ENCODE data around the gene SNRNP70. TPM values are rescaled to one million over a fixed set of nuclear protein-coding genes. Genes with fewer than 3 reads are reported as not detected.

The SNRNP70 gene
- total and polyA plus RNA-seq, 2 of the 13 experiments (the other 11 are each of a cell fraction or from before 2014, with no cell fraction given), result 150 to 210 TPM

DNA sequence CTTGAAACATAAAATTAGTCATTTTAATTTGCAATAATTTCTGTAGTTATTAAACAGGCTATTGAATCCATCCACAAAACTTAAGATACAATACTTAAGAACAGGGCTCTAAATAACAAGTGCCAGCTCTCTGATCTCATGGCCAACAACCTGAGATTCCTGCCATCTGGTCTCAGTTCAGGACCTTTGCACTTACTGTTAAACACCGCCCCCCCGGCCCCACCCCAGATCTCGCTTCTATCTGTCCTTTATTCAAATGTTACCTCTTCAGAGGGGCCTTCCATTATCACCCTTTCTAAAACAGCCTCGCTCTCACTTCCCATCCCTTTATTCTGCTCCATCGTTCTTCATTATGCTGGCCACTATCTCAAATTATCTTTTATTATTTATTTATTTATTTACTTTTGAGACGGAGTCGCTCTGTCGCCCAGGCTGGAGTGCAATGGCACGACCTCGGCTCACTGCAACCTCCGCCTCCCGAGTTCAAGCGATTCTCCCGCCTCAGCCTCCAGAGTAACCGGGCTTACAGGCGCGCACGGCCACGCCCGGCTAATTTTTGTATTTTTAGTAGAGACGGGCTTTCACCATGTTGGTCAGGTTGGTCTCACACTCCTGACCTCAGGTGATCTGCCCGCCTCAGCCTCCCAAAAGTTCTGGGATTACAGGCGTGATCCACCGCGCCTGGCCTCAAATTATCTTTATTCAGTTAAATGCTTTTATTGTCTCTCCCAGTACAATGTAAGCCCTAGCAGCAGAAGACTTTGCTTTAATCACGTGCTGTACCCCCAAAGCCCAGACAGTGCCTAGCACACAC is 838 bp upstream of the SNRNP70 start (continued):
- TF ChIP-seq, protein P1, sequence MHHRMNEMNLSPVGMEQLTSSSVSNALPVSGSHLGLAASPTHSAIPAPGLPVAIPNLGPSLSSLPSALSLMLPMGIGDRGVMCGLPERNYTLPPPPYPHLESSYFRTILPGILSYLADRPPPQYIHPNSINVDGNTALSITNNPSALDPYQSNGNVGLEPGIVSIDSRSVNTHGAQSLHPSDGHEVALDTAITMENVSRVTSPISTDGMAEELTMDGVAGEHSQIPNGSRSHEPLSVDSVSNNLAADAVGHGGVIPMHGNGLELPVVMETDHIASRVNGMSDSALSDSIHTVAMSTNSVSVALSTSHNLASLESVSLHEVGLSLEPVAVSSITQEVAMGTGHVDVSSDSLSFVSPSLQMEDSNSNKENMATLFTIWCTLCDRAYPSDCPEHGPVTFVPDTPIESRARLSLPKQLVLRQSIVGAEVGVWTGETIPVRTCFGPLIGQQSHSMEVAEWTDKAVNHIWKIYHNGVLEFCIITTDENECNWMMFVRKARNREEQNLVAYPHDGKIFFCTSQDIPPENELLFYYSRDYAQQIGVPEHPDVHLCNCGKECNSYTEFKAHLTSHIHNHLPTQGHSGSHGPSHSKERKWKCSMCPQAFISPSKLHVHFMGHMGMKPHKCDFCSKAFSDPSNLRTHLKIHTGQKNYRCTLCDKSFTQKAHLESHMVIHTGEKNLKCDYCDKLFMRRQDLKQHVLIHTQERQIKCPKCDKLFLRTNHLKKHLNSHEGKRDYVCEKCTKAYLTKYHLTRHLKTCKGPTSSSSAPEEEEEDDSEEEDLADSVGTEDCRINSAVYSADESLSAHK (CRISPR knock-in tag; IDR thresholded peaks at IDR 0.05; ENCODE audit: borderline replicate concordance), result no peak
- TF ChIP-seq ZNF567 (CRISPR knock-in tag; IDR thresholded peaks at IDR 0.05; ENCODE audit: borderline replicate concordance), result 0 out of 2 replicates have a peak, but pooled peaks have one; percentile 22
- TF ChIP-seq SIN3A (IDR thresholded peaks at IDR 0.05; ENCODE audit: borderline replicate concordance, low read depth, low read length), result no peak
- TF ChIP-seq ZNF557 (CRISPR knock-in tag; IDR thresholded peaks at IDR 0.05), result no peak
- no peak for TF ChIP-seq PAX8 (CRISPR knock-in tag; IDR thresholded peaks at IDR 0.05; ENCODE audit: borderline replicate concordance)
- TF ChIP-seq FOXC1 (CRISPR knock-in tag; IDR thresholded peaks at IDR 0.05; ENCODE audit: borderline replicate concordance), result no peak
- TF ChIP-seq PRPF4 (IDR thresholded peaks at IDR 0.05; ENCODE audit: low read depth, low read length, poor library complexity, severe bottlenecking), result peak; percentile 90
- 0 out of 2 replicates have a peak, but pooled peaks have one; percentile 62 for TF ChIP-seq ZNF235 (CRISPR knock-in tag; IDR thresholded peaks at IDR 0.05; ENCODE audit: borderline replicate concordance)
- TF ChIP-seq IKZF1 (IDR thresholded peaks at IDR 0.05), result no peak
- TF ChIP-seq ZMAT3 (CRISPR knock-in tag; conservative IDR thresholded peaks at IDR 0.05), result 0 out of 2 replicates have a peak, but pooled peaks have one; percentile 4
- TF ChIP-seq, protein P2, sequence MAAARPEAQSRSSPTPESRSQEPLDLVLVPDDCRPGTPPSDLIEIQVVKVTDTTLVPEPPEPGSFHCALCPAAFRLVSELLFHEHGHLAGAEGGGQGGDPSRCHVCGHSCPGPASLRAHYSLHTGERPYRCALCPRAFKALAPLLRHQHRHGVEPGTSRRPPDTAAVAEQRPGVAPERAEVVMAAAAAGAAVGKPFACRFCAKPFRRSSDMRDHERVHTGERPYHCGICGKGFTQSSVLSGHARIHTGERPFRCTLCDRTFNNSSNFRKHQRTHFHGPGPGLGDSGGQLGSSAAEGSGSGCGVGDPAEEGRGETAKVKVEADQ (CRISPR knock-in tag; IDR thresholded peaks at IDR 0.05; ENCODE audit: borderline replicate concordance), result no peak
- no peak for TF ChIP-seq NAIF1 (CRISPR knock-in tag; IDR thresholded peaks at IDR 0.05; ENCODE audit: borderline replicate concordance)
- no peak for TF ChIP-seq ZNF12 (CRISPR knock-in tag; IDR thresholded peaks at IDR 0.05)
- no peak for TF ChIP-seq RFXAP (CRISPR knock-in tag; IDR thresholded peaks at IDR 0.05; ENCODE audit: borderline replicate concordance)
- TF ChIP-seq, protein P3, sequence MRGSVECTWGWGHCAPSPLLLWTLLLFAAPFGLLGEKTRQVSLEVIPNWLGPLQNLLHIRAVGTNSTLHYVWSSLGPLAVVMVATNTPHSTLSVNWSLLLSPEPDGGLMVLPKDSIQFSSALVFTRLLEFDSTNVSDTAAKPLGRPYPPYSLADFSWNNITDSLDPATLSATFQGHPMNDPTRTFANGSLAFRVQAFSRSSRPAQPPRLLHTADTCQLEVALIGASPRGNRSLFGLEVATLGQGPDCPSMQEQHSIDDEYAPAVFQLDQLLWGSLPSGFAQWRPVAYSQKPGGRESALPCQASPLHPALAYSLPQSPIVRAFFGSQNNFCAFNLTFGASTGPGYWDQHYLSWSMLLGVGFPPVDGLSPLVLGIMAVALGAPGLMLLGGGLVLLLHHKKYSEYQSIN (CRISPR knock-in tag; IDR thresholded peaks at IDR 0.05; ENCODE audit: borderline replicate concordance), result no peak
- no peak for TF ChIP-seq XRCC5 (optimal IDR thresholded peaks at IDR 0.05; ENCODE audit: low read length)
- TF ChIP-seq ZNF737 (CRISPR knock-in tag; IDR thresholded peaks at IDR 0.05; ENCODE audit: borderline replicate concordance), result no peak
- TF ChIP-seq HNF4G (IDR thresholded peaks at IDR 0.05; ENCODE audit: borderline replicate concordance, low read depth, low read length), result peak; percentile 18; the same call in 1 of the 2 replicates
- no peak for TF ChIP-seq HNF4G (CRISPR knock-in tag; IDR thresholded peaks at IDR 0.05; ENCODE audit: borderline replicate concordance, low read depth)
- TF ChIP-seq SMAD9 (CRISPR knock-in tag; IDR thresholded peaks at IDR 0.05), result no peak
- TF ChIP-seq, protein P4, sequence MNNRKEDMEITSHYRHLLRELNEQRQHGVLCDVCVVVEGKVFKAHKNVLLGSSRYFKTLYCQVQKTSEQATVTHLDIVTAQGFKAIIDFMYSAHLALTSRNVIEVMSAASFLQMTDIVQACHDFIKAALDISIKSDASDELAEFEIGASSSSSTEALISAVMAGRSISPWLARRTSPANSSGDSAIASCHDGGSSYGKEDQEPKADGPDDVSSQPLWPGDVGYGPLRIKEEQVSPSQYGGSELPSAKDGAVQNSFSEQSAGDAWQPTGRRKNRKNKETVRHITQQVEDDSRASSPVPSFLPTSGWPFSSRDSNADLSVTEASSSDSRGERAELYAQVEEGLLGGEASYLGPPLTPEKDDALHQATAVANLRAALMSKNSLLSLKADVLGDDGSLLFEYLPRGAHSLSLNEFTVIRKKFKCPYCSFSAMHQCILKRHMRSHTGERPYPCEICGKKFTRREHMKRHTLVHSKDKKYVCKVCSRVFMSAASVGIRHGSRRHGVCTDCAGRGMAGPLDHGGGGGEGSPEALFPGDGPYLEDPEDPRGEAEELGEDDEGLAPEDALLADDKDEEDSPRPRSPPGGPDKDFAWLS (CRISPR knock-in tag; IDR thresholded peaks at IDR 0.05; ENCODE audit: borderline replicate concordance), result no peak
- 0 out of 2 replicates have a peak, but pooled peaks have one; percentile 39 for TF ChIP-seq RBAK (CRISPR knock-in tag; IDR thresholded peaks at IDR 0.05)
- TF ChIP-seq ZBTB21 (CRISPR knock-in tag; IDR thresholded peaks at IDR 0.05), result no peak
- no peak for TF ChIP-seq SMARCE1 (IDR thresholded peaks at IDR 0.05; ENCODE audit: borderline replicate concordance)
